GM20431 (cell line): Measurements from ENCODE around the gene STOX1.
"Not testable (repeated sequence)": the region's sequence is repeated elsewhere in the genome, so short reads cannot be mapped to it uniquely, and the experiment has no call there.

ENCODE experiments used
- in situ Hi-C: fragments of 300-500 bp; cut with MseI, MboI; formaldehyde crosslinking; loops from one replicate; pipeline ENCODE4 v1.15.0; 2020; ENCODE audit warnings: low sequenced_read_pairs; ENCODE audit not compliant: unreplicated experiment

STOX1 gene

DNA sequence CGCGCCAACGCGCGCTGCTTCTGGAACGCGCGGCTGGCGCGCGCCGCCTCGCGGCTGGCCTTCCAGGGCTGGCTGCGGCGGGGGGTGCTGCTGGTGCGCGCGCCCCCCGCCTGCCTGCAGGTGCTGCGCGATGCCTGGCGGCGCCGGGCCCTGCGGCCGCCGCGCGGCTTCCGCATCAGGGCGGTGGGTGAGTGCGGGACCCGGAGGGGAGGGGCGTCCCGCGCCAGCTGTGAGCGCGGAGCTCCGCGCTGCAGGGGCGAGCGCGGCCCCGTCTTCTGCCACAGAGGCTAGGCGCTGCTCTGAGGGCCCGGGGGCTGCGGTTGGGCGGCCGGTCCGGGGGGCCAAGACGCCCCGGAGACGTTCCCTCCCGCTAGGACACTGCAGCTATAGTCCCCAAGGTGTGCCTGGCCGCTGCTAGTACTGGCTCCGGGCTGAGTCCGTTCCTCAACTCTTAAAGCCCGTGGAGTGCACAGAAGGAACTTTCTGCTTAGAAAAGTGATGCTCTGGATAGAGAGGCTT, 811 bp downstream of the STOX1 start:
- in situ Hi-C loops: not testable (repeated sequence)

DNA sequence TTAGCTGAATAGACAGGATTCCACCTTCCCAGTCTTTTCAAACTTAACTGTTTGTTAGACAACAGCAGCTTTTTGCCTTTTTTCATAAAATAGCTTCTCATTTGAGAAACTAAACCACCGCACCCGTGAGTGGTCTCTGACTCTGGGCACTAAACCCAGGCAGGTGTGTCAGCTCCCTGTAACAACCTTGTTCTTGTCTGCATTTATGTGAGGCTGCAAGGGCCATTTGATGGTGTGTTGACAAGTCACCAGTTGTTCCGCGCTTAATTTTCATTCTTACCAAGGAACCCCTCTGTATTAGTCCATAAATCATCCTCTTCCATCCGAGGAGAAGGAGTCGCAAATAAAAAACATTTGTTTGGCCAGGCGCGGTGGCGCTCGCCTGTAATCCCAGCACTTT, 1.5 kb downstream of the STOX1 start:
- in situ Hi-C loops: no loop called here

DNA sequence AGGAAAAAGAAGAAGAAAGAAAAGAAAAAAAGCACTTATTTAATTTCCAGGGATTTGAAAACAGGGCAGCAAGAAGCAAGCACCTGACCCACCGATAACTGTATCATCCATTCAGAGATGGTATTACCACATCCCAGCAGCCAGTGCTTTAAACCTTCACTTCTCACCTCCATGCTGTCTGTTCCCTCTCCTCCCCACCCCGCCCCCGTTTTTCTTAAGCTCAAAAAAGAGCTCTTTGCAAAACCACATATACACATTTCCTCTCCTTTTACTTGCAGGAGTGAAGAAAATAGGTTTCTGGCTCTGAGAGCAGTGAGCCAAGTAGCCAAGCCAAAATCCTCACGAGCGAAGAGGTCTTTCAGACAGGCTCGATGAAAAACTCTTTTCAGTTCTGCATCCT, 2.2 kb downstream of the STOX1 start:
- in situ Hi-C loops: no loop called here

DNA sequence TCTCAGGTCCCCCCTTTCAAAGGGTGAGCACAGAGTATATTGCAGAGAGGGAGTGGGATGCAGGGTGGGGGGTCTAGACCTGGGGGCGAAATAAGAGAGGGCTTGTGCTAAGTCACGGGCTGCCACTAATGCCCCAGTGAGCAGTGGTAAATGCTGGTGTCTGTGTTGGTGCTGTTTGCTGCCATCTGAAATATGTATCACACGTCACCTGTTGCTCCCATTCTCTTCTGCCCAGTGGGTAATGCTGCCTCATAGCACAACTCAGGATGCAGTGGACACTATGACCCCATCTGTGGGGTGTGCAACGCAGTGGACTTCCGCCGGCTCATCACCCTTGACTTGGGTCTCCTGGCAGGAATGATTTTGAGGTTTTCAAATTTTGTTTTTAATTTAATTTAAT, 2.6 kb downstream of the STOX1 start:
- in situ Hi-C loops: no loop called here

DNA sequence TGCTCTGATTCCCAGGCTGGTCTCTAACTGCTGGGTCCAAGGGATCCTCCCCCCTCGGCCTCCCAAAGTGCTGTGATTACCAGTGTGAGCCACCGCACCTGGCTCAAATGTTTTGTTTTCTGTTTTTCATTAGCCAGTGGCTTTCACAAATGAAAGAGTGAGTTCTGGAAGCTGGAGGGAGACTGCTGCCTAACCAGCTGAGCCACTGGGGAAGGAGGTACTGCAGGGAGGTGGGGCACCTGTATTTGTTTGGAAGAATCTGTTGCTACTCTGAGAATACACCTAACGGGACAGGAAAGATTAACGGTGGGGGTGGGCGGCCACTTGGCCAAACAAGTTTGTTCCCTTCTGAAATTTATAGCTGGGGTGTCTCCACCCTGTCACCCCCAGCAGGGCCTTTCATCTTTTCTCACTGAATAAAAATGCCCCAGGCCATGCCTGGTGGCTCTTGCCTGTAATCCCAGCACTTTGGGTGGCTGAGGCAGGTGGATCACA, 4.7 kb downstream of the STOX1 start:
- in situ Hi-C loops: no loop called here

DNA sequence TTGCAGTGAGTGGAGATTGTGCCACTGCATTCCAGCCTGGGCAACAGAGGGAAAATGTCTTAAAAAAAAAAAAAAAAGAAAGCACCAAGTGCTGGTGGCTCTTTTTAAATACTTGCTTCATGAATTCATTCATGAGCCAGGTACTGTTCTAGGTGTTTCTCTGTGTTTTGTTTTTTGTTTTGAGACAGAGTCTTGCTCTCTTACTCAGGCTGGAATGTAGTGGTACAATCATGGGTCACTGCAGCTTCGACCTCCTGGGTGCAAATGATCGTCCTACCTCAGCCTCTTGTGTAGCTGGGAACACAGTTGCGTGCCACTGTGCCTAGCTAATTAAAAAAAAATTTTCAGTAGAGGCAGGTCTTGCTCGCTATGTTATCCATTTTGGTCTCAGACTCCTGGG, 5.3 kb downstream of the STOX1 start:
- in situ Hi-C loops: no loop called here

DNA sequence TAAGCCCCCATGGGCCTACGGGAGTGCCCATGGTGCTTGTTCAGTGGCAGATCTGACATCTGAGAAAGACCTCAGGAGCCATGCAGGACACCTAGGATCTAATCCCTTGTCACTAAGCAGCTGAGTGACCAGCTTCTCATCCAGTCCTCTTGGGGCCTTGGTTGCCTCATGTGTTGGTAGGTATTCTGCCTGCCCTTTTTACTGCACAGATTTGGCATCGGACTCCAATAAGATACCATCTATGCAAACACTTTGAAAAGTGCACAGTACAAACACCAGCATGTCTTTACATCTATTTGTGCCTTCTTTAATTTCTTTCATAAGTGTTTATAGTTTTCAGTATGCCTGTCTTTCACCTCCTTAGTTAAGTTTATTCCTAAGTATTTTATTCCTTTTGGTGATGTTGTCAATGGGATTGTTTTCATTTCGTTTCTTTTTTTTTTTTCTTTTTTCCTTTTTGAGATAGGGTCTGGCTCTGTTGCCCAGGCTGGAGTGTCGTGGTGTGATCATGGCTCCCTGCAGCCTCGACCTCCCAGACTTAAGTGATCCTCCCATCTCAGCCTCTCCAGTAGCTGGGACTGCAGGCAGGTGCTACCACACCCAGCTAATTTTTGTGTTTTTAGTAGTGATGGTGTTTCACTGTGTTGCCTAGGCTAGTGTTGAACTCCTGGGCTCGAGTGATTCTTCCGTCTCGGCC, 10.4 kb downstream of the STOX1 start:
- in situ Hi-C loops: no loop called here

DNA sequence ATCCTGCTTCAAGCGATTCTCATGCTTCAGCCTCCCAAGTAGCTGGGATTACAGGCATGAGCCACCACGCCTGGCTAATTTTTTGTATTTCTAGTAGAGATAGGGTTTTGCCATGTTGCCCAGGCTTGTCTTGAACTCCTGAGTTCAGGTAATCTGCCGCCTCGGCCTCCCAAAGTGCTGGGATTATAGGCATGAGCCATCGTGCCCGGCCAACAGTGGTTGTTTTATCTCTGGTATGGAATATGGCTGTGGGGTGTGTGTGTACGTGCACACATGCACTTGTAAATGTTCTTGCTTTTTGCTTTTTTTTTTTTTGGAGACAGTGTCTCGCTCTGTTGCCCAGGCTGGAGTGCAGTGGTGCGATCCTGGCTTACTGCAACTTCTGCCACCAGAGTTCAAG, 13.3 kb downstream of the STOX1 start:
- in situ Hi-C loops: not testable (repeated sequence)

DNA sequence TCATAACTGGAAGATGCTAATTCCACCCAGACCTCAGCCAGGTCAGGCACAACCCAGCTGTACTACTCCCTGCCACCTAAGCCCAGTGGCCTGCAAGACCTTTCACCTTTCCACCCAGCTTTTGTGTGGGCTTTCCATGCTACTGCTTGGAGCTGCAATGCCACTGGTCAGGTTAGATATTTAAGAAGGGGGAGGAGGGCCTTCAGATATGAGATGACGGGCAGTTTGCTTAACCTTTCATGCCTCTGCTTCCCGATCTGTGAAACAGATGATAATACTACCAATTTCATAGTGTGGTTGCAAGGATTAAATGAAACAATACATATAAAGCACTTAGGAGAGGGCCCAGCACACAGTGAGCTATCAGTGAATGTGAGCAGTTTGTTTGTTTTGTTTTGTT, 20.9 kb downstream of the STOX1 start:
- in situ Hi-C loops: no loop called here

DNA sequence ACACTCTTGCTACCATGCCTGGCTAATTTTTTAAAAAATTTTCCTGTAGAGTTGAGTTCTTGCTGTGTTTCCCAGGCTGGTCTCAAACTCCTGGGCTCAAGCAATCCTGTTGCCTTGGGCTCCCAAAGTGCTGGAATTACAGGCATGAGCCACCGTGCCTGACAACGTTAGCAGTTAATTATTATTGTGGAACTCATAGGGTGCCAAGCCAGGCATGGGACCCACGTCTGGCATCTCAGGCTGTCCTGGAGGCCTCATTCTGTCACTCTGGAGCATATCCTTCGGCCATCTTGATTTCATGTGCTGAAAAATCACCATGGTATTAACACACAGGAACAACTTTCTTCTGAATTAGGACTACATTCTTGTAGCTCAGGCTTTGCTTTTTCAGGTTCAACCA, 21.5 kb downstream of the STOX1 start:
- in situ Hi-C loops: no loop called here

DNA sequence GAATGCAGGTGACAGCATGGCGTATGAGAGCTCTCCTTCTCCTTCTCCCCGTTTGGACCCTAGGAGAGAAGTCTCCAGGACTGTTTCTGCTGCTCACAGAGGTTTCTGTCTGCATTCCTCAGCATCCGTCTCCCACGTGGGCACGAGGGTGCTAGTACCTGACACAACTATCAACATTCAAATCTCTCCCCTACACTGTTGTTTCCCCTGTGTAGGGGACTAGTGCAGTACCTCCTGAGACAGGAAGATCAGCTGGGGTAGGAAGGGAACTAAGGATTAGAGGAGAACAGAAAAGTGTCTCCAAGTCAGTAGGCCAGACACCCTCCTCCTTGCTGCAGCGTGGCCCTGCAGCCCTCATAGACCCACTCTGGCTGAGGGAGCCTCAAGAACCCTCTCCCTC, 29.0 kb downstream of the STOX1 start:
- in situ Hi-C loops: no loop called here

DNA sequence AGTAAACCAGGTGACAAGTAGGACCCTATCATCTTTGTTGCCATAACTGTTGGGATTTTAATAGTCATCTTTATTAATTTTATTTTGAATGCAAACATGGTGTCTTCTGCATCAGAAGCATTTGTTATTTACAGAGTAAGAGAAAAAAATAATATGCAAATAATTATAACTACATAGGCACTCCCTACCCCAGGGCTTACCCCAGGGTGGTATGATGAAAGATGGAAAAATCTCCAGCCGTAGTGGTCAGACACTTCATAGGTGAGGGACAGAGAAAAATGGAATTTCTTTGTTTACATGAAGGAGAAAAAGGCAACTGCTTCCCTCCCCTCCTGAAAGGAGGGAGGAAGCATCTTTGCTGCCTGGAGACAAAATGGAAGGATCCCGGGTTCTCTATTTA, 29.7 kb downstream of the STOX1 start:
- in situ Hi-C loops: no loop called here

DNA sequence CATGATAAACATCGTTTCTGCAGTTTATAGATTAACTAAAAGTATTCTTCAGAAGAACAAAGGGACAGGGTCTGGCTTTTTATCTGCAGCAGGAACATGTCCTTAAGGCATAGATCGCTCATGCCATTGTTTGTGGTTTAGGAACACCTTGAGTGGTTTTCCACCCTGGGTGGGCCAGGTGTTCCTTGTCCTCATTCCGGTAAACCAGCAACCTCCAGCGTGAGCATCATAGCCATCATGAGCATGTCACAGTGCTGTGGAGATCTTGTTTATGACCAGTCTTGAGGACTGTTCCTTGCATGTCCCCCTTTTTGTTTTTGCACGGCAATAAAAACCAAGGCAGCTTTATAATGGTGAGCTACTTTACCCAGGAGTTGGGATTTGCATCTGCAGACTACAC, 33.9 kb downstream of the STOX1 start:
- in situ Hi-C loops: no loop called here

DNA sequence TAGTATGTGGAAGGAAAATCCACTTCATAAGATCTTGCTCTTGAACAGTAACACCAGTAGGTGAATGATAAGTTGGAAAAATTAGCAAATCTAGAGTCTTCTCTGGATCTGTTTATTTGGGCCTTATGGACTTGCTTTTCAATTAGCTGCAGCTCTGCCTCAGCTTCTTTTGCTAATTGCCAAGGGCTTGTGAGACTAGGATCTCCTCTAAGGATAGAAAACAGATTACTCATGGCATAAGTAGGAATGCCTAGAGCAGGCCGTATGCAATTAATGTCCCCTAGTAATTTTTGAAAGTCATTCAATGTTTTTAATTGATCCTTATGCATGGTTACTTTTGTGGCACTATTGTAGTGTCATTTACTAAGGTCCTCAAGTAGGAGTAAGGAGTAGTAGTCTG, 37.3 kb downstream of the STOX1 start:
- in situ Hi-C loops: no loop called here

DNA sequence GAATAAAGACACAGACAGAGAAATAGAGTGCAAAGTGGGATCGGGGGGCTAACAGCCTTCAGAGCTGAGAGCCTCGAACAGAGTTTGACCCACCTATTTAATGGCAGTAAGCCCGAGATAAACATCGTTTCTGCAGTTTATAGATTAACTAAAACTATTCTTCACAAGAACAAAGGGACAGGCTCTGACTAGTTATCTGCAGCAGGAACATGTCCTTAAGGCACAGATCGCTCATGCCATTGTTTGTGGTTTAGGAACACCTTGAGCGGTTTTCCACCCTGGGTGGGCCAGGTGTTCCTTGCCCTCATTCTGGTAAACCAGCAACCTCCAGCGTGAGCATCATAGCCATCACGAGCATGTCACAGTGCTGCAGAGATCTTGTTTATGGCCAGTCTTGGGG, 40.8 kb downstream of the STOX1 start:
- in situ Hi-C loops: not testable (repeated sequence)

DNA sequence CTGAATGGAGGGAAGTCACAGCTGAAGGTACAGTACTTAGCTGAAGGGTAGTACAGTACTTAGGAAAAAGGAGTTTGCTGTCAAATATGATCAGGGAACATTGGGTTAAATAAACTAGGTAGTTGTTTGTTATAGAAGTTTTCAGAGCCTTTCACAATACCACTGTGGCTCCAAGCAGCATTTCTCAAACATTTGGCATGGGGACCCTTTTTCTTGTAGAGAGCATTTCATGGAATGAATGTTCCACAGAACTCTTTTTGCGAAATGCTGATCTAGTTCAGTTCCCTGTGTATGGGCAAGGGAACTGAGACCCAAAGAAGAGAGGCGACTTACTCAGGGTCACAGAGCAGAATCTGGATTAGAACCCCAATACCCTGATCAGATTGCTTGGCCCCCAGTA, 42.3 kb downstream of the STOX1 start:
- in situ Hi-C loops: no loop called here

DNA sequence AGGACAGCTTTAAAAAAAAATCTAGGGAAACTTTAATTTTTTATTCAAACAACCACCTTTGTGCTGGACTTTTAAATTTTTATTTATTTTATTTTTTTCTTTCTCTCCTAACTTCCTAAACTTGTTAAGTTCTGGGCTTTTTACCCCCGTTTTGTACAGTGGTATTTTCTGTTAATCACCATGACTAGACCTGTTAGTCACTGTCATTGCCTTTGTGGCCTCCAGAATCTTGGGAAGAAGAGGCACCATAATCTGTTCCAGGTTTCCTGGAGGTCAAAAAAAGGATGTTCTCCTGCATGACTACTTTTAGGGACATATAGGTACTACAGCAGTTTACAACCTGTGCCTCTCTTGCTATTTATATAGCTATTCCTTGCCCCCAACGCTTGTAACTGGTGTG, 42.7 kb downstream of the STOX1 start:
- in situ Hi-C loops: no loop called here

DNA sequence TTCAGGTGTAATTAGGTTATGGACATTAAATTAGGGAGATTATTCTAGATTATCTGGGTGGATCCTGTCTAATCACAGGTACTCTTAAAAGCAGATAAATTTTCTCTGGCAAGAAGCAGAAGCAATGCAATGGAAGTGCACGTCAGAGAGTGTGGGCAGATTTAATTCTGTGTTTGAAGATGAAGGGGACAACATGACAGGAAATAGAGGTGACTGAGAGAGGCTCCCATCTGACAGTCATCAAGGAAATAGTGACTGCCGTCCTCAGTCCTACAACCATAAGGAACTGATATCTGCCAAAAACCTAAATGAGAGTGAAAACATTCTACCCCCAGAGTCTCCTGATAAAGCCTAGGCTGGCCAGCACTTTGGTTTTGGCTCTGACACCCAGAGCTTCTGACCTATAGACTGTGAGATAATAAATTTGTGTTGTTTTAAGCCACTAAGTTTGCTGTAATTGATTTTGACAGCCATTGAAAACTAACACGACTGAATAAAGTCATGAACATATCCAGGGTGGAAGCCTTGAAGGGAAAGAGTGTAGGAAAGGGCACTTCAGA, 43.3 kb downstream of the STOX1 start:
- in situ Hi-C loops: no loop called here

DNA sequence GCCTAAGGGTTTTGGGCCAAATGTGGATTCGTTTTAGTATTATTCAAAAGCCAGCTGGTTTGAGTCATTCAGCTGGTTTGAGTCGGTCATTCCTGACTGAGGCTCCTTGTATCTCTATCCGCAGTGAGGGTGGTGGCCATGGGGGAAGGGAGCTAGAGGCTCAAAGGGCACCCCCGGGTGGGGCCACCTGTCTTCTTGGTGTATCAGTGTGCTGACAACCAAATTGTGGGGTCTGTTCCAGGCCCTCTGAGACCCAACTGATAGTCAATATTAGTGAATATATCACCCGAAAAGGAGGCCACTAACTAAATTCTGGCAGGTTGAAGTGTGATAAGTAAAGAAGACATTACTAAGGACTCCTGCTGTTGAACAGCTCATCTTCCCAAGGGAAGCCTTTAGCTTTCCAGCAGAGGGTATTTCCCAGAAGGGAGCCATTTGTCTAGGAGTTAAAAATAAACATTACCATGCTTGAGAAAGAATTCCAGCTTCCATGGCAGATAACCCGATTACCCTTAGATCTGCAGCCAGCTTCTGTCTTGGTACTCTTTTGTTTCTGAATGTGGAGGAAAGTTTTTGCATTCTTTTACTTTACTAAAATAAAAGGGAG, 43.9 kb downstream of the STOX1 start:
- in situ Hi-C loops: no loop called here

DNA sequence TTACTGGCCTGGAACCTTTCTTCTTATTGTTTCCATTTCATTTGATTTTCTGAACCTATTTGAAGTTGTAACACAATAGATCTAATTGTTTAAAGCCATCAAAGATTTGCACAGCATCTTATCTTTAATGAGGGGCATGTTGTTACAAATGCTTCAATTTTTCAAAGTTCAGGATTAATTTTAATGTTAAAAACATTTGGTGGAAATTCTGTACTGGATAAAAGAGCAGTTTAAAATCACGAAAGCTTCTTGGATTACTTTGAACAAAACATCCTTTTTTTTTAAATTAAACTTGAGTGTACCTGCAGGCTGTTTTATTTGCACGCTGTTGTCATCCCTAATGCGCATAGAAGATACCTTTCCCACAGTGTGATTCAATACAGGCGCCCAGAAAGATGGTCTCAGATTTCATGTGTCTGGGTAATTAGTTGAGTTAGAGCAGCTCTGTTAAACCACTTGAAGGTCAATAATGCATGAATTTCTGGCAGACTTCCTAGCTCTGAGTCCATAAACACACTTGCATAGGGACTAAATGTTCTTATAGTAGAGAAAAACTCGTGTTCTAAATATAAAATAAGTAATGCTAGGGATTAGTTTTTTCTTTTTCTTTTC, 44.5 kb downstream of the STOX1 start:
- in situ Hi-C loops: no loop called here
